Measurements from ENCODE around the gene RAD18.

- TF ChIP-seq CTCF (IDR thresholded peaks at IDR 0.05), result no peak
- TF ChIP-seq POLR2A (IDR thresholded peaks at IDR 0.05), result no peak
Measured at GRCh38 chr3:8993331-8993730, 30.1 kb upstream of the RAD18 start.

Measured in vagina (tissue), 2 donors.